Adrenal gland (tissue), 5 donors: ENCODE results near the gene MT1F.

Experiments used
- CTCF ChIP-seq, 6 experiments: fragments of 450-650 bp in 4 of 6; fragments of 200-600 bp in 2 of 6; sonication (generic) in 1 of 6; IDR thresholded peaks; 1 replicate in 5 of 6; 2 replicates in 1 of 6; pipeline versions ENCODE4 v1.5.1 to v1.8.0; 2016 to 2021; ENCODE audit warnings: antibody characterized with exemption in 6 of 6, mild to moderate bottlenecking in 2 of 6, moderate library complexity in 1 of 6
- POLR2A ChIP-seq, 2 donors: fragments of 450-650 bp; IDR thresholded peaks; one replicate each; pipeline ENCODE4 v1.6.1; 2017; ENCODE audit warnings: antibody characterized with exemption in 2 of 2, mild to moderate bottlenecking in 2 of 2, moderate library complexity in 1 of 2
- donor health status: DM: no; HTN: no; CAD: no.

GRCh38 chr16:56628486-56629350 is 29.0 kb upstream of the MT1F start:
- TF ChIP-seq POLR2A (IDR thresholded peaks at IDR 0.05) (no peak), CTCF (IDR thresholded peaks at IDR 0.05) (no peak)
